ENCODE measurements around the gene MVD.
A peak's percentile ranks its signal among the peaks of the same experiment; 100 is the strongest.

MVD gene

DNA sequence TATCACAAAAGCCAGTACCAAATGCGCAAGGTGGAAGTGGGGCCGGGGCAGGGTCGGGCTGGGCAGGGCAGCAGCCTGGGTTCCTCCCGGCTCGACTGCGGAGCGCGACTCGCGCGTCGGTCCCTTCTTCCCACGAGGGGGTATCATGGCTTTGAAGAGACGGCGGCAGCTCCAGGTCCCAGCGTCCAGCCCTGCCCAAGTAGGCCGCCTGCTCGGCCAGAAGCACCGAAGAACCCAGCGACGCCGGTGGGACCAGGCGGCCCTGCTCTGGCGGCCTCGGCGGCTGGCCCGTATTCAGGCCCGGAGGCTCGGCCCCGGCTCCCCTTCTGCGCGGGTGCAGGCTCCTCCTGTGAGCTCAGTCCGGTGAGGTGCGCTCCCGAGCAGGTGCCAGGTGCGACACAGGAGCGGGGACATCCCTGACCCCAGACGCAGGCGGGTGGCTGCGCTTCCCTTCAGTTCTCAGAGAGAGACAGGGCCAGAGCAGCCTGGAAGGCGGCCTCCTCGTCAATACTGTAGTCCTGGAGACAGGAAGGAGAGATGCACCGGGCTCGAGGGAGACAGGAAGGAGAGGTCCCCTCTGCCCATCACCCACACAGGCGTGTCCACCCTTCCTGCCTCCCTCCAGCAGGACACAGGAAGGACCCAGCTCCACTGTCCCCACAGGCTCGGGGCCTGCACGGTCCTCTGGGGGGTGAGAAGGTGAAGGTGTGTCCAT is 34.4 kb upstream of the MVD start:
- DNase-seq (ENCODE audit: low spot score), result no peak

DNA sequence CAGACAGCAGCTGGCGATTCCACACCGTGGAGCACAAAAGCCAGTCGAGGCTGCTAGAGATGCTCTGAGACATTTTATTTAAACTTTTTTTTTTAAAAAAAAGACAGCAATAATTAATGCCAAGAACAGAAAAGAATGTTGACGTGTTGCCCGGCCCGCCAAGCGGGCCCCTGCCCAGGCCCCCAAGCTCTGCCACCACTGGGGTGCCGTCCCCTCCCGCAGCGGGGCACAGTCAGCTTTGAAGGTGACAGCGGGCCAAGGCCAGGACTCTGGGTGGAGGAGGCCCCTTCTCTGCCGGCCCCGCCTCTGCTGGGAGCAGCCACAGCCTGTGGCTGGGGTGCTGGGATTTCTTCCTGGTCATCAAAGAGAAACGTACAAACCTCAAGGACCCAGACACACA is 33.5 kb upstream of the MVD start:
- DNase-seq (ENCODE audit: low spot score), result no peak

DNA sequence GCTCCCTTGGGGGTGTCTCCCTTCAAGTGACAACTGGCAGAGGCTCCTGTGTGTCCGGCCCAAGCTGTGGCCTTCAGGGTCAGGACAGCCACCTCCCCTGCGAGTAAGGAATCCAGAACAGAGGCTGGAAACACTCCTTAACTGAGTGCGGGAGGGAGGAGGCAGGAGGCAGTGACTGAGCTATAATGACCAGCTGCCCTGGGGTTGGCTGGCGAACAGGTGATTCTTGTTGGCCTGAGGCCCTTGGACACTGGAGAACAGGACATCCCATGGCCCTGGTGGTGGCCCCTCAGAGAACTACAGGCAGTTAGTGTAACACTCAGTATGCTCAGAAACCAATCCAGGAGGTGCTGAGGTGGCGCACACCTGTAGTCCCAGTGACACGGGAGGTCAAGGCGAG is 32.9 kb upstream of the MVD start:
- no peak for DNase-seq (ENCODE audit: low spot score)

GRCh38 chr16:88695218-88695617 is 32.3 kb upstream of the MVD start:
- DNase-seq (ENCODE audit: low spot score), result no peak

GRCh38 chr16:88694221-88695087 is 31.6 kb upstream of the MVD start:
- DNase-seq (ENCODE audit: low spot score), result no peak

DNA sequence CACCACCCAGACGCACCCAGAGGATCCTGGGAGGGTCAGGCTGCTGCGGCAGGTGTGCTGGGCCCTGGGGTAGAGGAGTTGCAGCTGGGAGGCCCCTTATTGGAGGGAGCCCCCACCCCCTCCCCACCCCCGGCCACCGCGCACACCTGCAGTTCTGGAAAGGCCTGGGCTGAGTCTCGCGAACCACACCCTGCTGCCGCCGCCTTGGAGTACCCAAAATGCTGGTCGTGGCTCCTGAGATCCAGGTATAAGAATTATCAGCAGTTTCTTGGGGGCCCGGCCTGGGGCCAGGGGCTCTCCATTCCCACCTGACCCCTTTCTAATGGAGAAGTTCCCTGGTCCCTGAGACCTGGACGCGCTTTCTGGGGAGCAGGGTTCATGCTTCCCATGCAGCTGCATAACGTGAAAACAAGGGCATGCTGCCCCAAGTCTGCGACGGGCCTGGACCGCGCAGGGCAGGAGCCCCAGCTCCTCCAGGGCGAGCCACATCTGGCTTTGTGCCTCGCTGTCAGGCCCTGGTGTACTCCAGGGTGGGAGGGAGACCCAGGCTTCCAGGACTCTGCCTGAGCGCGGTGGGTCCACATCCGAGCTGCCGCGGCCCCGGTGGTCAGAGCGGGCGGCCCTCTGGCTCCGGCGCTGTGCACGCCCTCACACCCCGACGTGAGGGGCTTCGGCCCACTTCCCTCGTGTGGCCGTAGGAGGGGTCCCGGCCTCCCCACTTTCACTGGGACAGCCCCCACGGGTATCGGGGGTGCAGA is 30.7 kb upstream of the MVD start:
- DNase-seq (ENCODE audit: low spot score), result no peak

DNA sequence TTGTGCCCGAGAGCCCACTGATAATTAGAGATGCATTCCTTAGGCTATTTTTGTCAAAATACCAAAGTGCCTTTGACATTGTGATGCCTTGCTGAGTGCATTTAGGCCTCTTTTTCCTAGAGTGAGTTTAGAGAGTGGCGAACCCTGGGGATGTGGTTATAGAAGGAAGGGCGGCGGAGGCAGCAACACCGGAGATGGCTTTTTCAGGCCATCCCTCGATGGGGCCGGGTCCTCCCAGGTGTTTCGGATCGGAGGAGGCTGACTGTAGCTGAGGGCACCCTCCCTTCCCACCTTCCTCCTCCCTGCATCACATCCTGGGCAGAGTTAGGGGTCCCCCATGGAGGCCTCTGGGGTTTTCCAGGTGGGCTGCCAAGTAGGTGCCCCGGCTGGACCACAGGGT is 30.0 kb upstream of the MVD start:
- no peak for DNase-seq (ENCODE audit: low spot score)

GRCh38 chr16:88691924-88692560 is 29.2 kb upstream of the MVD start:
- DNase-seq (ENCODE audit: low spot score), result peak; percentile 60

DNA sequence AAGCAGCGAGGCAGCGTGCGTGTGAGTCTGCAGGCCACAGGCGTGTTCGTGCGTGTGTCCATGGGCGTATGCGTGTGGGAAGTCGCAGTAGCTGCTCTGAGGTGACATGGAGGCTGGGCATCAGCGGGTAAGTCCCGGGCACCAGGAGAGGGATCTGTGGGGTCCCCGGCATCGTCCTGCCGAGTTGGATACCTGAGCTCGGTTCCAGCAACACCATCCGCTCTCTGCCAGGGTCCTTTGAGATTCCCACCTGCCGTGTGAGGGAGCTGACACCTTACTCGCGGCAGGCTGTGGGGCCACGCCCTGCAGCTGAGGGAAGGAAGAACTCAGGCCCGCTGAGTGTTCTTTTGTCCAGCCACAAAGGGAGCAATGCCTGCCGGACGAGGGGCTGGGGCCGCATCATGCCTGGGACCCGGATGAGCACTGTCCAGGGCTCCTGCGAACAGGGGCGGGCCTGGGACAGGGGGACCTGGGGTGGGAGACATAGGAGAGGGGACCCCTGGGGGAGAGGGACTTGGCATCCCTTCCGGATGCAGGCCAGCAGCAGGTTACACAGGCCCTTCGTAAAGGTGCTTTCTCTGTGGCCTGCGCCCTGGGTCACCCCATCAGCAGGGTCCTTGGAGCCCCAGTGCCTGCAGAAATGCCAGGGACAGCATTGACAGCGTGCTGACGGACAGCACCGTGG is 28.4 kb upstream of the MVD start:
- DNase-seq (ENCODE audit: low spot score), result no peak

DNA sequence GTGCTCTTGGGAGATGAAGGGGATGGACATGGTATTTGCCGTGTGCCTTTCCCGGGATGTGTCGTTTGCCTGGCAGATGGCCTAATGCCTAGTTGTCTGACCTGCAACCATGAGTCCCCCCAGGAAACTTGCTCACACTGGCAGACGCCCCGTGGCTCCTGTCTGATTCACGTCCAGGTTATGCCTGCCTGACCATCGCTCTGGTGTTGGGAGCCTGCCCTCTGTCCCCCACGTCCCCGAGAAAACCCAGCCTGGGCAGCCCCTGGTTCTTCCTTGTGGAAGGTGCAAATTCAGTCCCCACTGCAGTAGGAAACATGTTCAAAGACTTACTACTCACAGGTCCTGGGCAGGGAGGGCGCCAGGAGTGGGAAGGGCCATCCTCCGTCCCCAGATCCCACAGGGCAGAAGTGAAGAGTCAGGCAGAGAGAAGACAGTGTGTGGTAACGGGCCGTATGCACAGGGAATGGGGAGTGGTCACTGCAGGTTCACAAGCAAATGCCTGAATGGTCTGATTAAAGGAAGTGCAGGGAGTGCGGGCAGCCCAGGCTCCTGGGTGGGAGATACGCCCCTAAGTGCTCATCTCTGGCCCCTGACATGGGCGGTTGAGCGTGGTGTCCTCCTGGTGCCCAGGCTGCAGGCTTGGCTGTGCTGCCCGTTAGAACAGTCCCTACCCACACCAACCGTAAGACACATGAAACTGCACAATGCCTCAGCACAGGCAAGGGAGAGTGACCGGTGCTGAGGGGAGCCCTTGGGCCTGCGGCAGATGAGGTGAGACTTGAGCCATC is 27.6 kb upstream of the MVD start:
- DNase-seq (ENCODE audit: low spot score), result no peak

DNA sequence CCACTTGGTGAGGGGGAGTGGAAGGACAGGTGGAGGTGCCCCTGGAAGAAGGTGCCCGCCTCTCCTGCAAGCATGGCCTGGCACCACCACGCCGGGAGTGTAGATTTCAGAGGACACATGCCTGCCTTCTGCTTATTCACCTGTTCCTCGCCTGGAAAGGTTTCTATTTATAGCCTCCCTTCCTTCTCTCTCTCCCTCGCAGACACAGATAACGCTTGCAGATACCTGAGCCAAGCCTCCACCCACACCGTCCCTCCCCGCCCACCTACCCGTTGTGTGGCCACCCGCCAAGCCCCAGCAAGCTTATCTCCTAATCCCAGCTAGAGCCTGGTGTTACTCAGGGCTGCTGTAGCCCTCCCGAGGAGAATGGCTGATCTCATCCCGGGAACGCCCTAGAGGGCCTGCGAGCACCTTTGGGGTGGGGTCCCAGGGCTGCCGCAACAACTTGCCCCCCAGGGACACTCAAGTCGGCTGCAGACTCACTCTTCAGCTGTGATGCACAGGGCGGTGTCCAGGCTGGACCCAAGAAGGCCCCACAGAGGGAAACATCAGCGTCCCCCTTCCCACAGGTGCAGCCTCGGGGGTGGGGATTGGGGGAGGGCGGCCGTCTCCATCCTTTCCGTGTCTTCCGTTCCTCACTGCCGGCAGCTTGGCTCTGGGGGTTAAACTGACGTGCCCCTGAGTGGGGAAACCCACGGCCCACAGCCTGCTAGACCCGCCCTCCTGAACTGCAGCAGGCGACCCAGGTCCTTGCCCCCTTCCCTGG is 25.3 kb upstream of the MVD start:
- no peak for DNase-seq (ENCODE audit: low spot score)

DNA sequence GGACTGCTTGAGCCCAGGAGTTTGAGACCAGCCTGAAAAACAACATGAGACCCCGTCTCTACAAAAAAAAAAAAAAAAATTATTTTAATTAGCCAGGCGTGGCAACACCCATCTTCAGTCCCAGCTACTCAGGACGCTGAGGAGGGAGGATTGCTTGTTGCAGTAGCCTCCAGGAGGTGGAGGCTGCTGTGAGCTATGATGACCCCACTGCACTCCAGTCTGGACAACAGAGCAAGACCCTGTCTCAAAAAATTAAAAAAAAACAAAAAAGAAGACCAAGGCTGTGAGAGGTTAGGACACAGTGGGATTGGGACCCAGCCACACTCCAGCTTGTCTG is 24.8 kb upstream of the MVD start:
- no peak for DNase-seq (ENCODE audit: low spot score)

- no peak for DNase-seq (ENCODE audit: low spot score)
Measured at GRCh38 chr16:88687254-88687576, 24.3 kb upstream of the MVD start.

DNA sequence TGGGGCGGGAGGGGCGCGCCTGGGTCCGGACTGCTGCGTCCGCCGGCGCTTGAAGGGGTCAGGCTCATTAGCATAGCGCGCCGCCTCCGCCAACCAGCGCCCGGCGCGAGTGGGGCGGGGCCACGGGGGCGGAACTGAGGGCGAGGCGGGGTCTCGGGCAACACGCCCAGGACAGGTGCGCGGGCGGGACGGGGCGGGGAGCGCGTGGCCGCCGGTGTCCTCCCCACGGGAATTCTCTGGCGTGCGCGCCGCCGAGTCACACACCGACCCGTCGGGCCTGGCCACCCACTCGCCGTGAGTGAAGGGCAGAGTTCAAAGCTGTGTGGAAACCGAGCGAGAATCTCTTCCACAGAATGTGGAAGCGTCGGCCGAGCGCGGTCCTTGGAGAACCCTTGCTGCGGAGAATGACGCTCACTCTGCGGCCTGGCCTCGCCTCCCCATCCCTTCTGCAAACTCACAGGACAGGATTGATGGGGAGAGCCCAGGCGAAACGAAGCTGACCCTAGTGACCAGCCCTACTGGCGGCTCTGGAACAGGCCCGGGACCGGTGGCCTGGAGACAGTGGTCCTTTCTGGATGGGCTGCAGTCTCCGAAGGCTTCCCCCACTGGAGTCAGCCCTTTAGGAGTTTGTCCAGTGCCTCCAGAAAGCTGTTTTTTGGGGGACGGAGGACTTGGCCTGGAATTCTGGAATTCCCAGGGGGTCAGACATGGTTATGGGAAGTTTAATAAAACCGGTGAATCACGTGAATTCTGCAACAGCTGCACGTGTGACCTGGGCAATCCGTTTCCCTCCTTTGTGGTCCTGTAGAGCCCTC is 23.8 kb upstream of the MVD start, which contains the start of gene SNAI3:
SNAI3 (minus strand) TSS at position 69 of the 815 bp plus-strand sequence. CDS start 101 bp downstream, outside the sequence.
- peak; percentile 79 for DNase-seq (ENCODE audit: low spot score)

GRCh38 chr16:88686062-88686438 is 23.2 kb upstream of the MVD start:
- DNase-seq (ENCODE audit: low spot score), result no peak

GRCh38 chr16:88685156-88686061 is 22.5 kb upstream of the MVD start:
- peak; percentile 69 for DNase-seq (ENCODE audit: low spot score)

DNA sequence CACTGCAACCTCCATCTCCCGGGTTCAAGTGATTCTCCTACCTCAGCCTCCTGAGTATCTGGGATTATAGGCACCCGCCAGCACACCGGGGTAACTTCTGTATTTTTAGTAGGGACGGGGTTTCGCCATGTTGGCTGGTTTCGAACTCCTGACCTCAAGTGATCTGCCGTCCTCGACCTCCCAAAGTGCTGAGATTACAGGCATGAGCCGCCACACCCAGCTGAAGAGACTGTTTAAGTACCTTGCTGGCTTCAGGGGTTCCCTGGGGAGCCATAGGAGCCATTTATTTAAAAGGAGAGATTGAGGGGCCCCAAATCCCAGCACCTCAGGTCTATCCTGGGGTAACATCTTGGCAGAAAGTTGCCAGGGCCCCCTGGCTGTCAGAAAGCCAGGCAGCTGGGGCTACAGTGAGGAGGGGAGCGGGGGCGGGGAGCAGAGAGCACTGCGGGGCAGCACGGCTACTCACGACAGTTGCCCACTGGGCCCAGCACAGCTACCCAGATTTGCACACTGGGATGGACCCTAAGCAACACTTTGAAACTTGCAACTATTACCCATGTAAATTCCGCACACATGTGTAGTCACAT is 21.8 kb upstream of the MVD start:
- DNase-seq (ENCODE audit: low spot score), result no peak
